Measurements from ENCODE around the gene MAPK10.

Gene MAPK10

GRCh38 chr4:86006057-86006456, 353.8 kb downstream of the MAPK10 start:
- H3K4me3 ChIP-seq (ENCODE audit: low read depth, low read length) = no peak overlapping the region
- TF ChIP-seq CTCF (IDR thresholded peaks at IDR 0.05; ENCODE audit: low read depth, low read length) = no peak

- no peak for TF ChIP-seq CTCF (IDR thresholded peaks at IDR 0.05; ENCODE audit: low read depth, low read length)
- H3K4me3 ChIP-seq (ENCODE audit: low read depth, low read length) = no peak overlapping the region
These were observed 355.8 kb downstream of the MAPK10 start for GRCh38 chr4:86004030-86004429.

GRCh38 chr4:86001591-86001990, 358.3 kb downstream of the MAPK10 start:
- TF ChIP-seq CTCF (IDR thresholded peaks at IDR 0.05; ENCODE audit: low read depth, low read length) = no peak
- no peak overlapping the region for H3K4me3 ChIP-seq (ENCODE audit: low read depth, low read length)

GRCh38 chr4:85995361-85995760, 364.5 kb downstream of the MAPK10 start:
- no peak for TF ChIP-seq CTCF (IDR thresholded peaks at IDR 0.05; ENCODE audit: low read depth, low read length)
- no peak overlapping the region for H3K4me3 ChIP-seq (ENCODE audit: low read depth, low read length)

GRCh38 chr4:85994576-85994975, 365.3 kb downstream of the MAPK10 start:
- H3K4me3 ChIP-seq (ENCODE audit: low read depth, low read length) = no peak overlapping the region
- TF ChIP-seq CTCF (IDR thresholded peaks at IDR 0.05; ENCODE audit: low read depth, low read length) = no peak

GRCh38 chr4:85993641-85994040, 366.2 kb downstream of the MAPK10 start:
- H3K4me3 ChIP-seq (ENCODE audit: low read depth, low read length) = no peak overlapping the region
- no peak for TF ChIP-seq CTCF (IDR thresholded peaks at IDR 0.05; ENCODE audit: low read depth, low read length)

GRCh38 chr4:85986266-85986665, 373.6 kb downstream of the MAPK10 start:
- H3K4me3 ChIP-seq (ENCODE audit: low read depth, low read length) = no peak overlapping the region
- no peak for TF ChIP-seq CTCF (IDR thresholded peaks at IDR 0.05; ENCODE audit: low read depth, low read length)
